Measurements from ENCODE around the gene RGS19. TPM values are rescaled to one million over a fixed set of nuclear protein-coding genes. Genes with fewer than 3 reads are reported as not detected.

The RGS19 gene
- total RNA-seq, 4 donors from 2014 or later: 12.9 to 35.7 (median 20.1) TPM

DNA sequence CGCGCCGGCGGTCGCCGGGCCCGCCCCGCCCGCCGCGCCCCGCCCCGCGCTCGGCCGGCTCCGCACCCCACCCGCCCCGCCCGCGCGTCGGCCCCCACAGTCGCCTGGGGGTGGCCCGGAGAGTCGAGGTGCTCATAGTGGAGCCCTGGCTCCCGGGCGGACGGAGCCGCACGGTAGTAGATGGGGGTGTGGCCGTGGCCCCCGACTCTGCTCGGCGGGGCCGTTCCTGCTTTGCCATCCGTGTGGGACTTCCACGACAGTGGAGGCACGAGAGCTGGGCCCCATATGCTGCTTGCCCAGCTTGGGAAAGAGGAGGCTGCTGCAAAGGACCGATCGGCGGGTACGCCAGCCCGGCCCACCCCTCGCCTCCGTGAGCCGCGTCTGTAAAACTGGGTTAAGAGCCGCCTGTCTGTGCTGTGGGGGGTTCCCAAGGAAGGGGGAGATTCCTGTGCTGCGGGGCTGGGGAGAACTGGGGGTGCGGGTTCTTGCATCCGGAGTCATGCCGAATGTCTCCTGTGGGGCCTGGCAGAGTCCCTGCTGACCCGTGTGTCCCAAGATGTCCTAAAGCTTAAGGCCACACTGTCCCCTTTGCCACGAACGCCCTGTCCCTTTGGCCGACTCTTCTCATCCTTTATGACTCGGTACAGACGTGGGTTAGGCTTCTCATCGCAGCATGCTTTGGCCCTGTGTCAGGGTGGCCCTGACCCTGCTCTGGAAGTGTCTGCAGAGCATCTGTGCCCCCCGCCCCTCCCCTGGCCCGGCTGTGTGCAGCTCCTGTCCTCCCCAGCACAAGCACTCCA lies 895 bp upstream of the RGS19 start, which contains the start of gene OPRL1:
OPRL1 (plus strand) TSS at position 70 of the 800 bp plus-strand sequence. CDS start 12,639 bp downstream, outside the sequence.
- 7 to 10% methylated on average over 28 to 31 of the region's 62 CpGs for WGBS, 2 donors
- peaks cover 0 to 66% (median 20%) of the 10 kb centered on the region in 4 donors for H3K4me1 ChIP-seq
- peak within 1 kb of the TSS in 3 of 4 donors; percentile 75 to 84 (median 80) for H3K27ac ChIP-seq

GRCh38 chr20:64078934-64079272 lies 415 bp downstream of the RGS19 start:
- DNase-seq (ENCODE audit: low spot score in 2 of 2): no peak
- Histone ChIP-seq H3K4me3 (peak overlapping the region; percentile 47 to 81 (median 52)), H3K27me3 (peaks cover 0 to 5% of the 10 kb centered on the region in 2 donors), H3K27ac (peak overlapping the region in 3 of 4 donors; percentile 68 to 84 (median 75)), H3K4me1 (peaks cover 0 to 56% (median 19%) of the 10 kb centered on the region in 4 donors), H3K36me3 (peaks cover 0 to 18% (median 0%) of the 10 kb centered on the region in 3 donors), H3K9me3 (no peaks in the 10 kb centered on the region)
- WGBS, 2 donors: 15 to 16% methylated on average over 4 of the region's 4 CpGs
- no peak for TF ChIP-seq EP300 (IDR thresholded peaks at IDR 0.05)
- TF ChIP-seq CTCF (IDR thresholded peaks at IDR 0.05): no peak
- TF ChIP-seq POLR2A (IDR thresholded peaks at IDR 0.05): no peak

More for the DNA sequence above, 895 bp upstream of the RGS19 start, which contains the start of gene OPRL1:
- no peaks in the 10 kb centered on the region for H3K9me3 ChIP-seq
- H3K4me3 ChIP-seq: peak within 1 kb of the TSS; percentile 48 to 81 (median 54)
- DNase-seq (ENCODE audit: low spot score in 2 of 2): no peak
- H3K36me3 ChIP-seq: peaks cover 0 to 4% (median 0%) of the 10 kb centered on the region in 3 donors
- peaks cover 0 to 16% of the 10 kb centered on the region in 2 donors for H3K27me3 ChIP-seq
- TF ChIP-seq CTCF (IDR thresholded peaks at IDR 0.05) (no peak), EP300 (IDR thresholded peaks at IDR 0.05) (no peak), POLR2A (IDR thresholded peaks at IDR 0.05) (no peak)

- Histone ChIP-seq H3K27me3 (peaks cover 0 to 2% of the 10 kb centered on the region in 2 donors), H3K4me1 (peaks cover 0 to 47% (median 13%) of the 10 kb centered on the region in 4 donors), H3K36me3 (peaks cover 0 to 26% (median 0%) of the 10 kb centered on the region in 3 donors), H3K4me3 (peak overlapping the region in 3 of 4 donors; percentile 47 to 81 (median 57)), H3K27ac (peak overlapping the region in 2 of 4 donors; percentile 75 to 84), H3K9me3 (no peaks in the 10 kb centered on the region)
- 56 to 57% methylated on average over 12 to 15 of the region's 15 CpGs for WGBS, 2 donors
- TF ChIP-seq EP300 (IDR thresholded peaks at IDR 0.05): no peak
- TF ChIP-seq CTCF (IDR thresholded peaks at IDR 0.05): no peak
- TF ChIP-seq POLR2A (IDR thresholded peaks at IDR 0.05): no peak
- no peak for DNase-seq (ENCODE audit: low spot score in 2 of 2)
Measured at GRCh38 chr20:64077876-64078551, 1.3 kb downstream of the RGS19 start.

GRCh38 chr20:64077541-64077875 lies 1.8 kb downstream of the RGS19 start:
- Histone ChIP-seq H3K27ac (peak overlapping the region in 1 of 4 donors; percentile 62), H3K27me3 (no peaks in the 10 kb centered on the region), H3K4me3 (peak overlapping the region in 2 of 4 donors; percentile 57 to 81), H3K9me3 (no peaks in the 10 kb centered on the region), H3K36me3 (peaks cover 0 to 30% (median 0%) of the 10 kb centered on the region in 3 donors), H3K4me1 (peaks cover 0 to 42% (median 11%) of the 10 kb centered on the region in 4 donors)
- WGBS, 2 donors: 60 to 78% methylated on average over 6 to 7 of the region's 7 CpGs
- no peak for DNase-seq (ENCODE audit: low spot score in 2 of 2)
- TF ChIP-seq CTCF (IDR thresholded peaks at IDR 0.05) (no peak), EP300 (IDR thresholded peaks at IDR 0.05) (no peak), POLR2A (IDR thresholded peaks at IDR 0.05) (no peak)
